CD4-positive, alpha-beta T cell treated with Interleukin-10 for 1 hour (primary cell): Measurements from ENCODE around the gene INKA2.
"Not testable (repeated sequence)": the region's sequence is repeated elsewhere in the genome, so short reads cannot be mapped to it uniquely, and the experiment has no call there.

Source experiments
- DNase-seq: peaks from one replicate; pipeline ENCODE4 v3.0.0-alpha.2; 2020

INKA2 gene

DNA sequence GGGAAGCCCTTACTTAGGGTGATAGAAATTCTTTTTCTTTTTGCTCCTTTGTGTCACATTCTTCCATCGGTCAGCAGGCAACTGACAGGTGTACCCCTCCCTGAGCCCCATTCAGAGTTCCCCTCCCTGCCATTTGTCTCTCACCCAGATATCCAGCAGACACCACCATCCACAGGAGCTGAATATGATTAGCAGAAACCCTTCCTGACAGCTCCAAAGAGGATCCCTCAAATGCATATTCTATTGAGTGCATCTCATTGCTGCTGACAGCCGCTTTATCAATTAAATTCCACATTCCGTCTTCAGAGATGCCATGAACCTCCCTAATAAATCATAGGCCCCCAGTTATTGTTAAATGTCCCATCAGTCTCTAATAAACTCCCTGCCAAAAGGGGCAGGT is 10.4 kb upstream of the INKA2 start:
- DNase-seq = no peak

DNA sequence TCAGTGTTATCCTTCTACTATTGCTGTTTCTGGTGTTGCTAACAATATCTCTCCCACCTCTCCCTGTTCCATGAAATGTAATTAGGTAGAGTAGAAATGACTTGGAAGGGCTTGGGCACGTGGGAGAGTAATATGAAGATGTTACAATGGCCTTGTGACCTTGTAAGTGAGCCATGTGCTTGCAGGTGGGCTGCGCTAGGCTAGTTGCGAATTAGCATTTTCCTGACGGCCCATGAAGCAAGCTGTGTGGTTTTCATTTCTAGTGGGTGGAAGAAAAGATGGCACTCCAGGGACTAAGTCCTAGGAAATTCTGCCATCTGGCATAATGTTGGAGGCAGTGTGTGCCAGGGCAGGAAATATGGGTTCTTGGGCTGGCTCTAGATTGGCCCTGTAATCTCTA is 8.8 kb upstream of the INKA2 start:
- no peak for DNase-seq

DNA sequence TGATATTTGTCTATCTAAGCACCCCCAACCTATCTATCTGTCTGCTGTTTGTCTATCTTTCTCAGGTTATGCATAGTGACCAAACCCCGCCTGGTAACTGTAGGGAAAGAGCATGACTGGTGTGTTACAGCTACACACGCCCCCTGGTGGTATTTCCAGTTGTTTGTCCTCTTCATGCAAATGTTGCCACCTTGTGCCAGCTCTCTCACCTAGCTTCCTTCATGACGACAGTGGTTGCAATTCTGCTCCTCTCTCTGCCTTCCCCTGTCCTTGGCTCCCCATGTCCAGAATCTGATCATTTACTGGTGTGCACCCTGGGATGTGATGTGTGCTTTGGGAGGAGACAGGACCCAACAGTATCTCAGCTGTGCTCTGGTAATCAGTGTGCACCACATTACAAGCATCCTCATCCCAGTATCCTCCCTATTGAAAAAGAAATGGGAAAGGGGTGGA is 8.1 kb upstream of the INKA2 start:
- DNase-seq = peak; percentile 79

DNA sequence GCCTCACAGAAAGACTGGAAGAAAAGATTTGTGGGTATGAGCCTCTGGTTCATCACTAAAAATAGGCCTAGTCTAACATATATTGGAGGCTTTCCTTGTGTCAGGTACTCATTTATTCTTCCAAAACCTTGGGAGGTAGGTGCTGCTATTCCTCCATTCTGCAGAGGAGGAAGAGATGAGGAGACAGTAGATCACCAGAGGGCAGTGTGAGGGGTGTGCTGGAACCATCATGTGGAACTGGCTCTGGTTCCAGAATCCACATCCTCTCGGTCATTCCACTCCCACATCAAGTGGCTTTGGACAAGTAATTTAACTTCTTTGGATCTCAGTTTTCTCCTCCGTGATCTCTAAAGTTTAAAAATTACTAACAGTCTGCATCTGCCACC is 7.4 kb upstream of the INKA2 start:
- no peak for DNase-seq

DNA sequence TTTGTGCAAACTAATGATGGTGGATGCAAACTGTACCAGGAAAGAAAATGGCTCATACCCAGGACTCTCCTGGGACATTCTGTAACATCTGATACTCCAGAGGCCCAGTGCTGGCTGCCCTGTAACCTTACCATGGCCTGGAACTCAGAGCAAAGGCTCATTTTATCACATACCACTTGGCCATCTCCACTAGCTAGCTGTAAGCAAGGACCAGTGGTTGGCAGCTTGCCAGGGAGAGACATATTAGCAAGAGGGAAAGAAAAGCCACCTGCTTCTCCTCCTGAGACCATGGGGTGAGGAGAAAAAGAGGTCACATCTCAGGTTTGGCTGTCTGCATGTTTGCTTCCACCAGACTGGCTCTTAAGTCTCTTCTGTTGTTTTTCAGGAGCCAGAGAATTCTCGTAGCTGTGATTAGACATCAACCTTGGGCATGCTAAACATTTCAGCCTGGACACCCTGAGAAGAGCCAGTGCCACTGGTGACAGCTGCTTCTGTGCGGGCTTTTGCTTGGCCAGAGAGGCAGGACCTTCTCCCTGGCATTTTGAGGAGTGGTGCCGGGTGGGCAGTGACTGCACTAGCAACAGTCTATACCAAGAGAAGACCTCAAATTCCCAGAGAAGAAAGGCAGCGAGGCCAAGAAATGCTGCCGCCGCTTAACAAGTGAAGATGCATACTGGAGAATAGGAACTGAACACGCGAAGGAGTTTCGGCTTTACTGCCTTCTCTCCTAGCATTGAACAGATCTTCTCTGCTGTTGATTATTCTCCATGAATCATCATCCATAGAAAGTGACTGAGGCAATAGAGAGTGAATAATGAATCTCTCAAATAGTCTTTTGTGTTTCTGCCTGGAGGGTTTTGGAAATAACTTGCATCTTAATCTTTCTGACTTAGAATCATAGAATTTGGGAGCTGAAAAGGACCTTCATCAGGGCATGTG is 6.7 kb upstream of the INKA2 start:
- no peak for DNase-seq

DNA sequence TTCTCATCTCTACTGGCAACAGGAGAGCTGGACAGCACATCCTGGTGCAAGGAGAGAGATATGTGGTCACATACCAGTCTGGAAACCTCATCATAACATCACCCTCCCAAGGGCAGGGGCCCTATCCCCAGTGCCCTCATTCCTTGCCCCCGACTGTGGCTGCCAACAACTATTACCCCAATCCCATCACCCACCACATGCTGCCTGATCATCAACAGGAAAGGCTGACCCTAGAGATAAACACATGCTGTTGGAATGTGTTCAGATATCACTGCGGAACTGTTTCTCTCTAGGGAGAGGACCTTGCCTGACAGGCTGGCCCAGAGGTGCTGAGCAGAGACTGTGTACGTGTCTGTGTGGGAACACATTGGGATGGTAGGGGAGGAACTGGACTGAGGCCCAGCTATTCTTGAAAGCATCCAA is 4.5 kb upstream of the INKA2 start:
- DNase-seq = no peak

DNA sequence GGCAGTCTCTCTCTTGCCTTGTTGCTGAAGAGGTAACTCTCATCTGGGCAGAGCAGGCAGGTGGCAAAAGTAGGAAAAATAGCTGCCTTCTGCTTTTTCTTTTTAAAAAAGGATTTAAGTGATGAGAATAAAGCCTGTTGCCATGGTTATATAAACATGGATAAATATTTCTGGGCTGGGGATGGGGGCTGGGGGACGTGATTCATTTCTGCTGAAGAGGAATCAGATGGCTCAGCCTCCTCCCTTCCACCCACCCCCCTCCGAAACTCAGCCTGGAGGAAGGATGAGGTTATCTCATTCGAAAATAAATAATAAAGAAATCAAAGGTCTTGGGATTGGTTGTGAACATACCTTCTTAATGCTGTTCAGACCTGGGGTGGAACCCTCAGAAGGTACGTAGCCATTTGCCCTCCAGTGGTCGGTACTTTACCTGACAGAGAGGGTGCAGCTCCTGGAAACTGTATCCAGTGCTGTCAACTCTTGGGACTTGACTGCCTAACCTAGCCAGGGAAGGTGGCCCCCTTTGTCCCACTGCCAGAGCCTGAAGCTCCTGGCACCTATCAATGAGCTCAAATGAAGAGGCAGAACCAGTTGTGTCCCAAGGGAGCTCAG is 3.8 kb upstream of the INKA2 start:
- DNase-seq = no peak

DNA sequence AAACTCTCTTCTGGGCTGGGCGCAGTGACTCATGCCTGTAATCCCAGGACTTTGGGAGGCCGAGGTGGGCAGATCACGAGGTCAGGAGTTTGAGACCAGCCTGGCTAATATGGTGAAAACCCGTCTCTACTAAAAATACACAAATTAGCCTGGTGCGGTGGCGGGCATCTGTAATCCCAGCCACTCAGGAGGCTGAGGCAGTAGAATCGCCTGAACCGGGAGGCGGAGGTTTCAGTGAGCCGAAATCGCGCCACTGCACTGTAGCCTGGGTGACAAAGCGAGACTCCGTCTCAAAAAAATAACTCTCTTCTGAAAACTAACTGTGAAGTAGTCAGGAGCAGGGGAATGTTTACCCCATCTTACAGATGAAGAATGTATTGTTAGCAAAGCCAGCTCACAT is 3.1 kb upstream of the INKA2 start:
- DNase-seq = not testable (repeated sequence)

DNA sequence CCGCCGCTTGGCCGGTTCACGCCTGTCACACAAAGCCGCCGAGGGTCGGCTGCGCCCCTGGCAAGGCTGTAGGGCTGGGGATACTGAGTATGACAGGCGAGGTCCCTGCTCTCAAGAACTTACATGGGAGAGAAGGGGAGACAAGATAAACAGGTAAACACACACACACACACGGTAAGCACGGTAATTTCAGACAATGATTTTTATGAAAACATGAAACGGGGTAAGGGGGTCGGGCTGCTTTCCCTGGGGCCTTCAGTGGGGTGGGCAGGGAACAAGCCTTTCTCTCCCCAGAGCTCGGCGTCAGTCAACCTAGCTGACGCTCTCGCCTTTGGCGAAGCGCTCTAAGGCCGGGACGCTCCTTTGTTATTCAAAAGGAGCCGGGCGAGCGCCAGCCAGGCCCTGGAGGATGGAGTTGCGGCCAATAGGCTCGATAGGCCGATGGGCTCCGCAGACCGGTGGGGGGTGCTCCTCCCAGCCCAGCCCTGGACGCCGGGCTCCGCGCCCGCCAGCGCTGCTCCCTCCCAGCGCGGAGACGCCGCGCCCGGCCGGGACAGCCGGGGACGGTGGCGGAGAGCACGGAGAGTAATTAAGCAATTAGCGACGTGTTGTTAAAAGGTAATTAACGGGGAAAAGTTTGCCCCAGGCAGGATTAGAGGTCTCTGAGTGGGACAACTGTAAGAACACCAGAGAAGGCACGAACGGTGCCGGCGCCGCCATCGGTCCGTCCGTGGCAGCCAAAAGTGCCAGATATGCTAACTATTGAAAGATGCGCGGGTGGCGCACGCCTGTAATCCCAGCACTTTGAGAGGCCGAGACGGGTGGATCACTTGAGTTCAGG is 950 bp upstream of the INKA2 start:
- DNase-seq = no peak

DNA sequence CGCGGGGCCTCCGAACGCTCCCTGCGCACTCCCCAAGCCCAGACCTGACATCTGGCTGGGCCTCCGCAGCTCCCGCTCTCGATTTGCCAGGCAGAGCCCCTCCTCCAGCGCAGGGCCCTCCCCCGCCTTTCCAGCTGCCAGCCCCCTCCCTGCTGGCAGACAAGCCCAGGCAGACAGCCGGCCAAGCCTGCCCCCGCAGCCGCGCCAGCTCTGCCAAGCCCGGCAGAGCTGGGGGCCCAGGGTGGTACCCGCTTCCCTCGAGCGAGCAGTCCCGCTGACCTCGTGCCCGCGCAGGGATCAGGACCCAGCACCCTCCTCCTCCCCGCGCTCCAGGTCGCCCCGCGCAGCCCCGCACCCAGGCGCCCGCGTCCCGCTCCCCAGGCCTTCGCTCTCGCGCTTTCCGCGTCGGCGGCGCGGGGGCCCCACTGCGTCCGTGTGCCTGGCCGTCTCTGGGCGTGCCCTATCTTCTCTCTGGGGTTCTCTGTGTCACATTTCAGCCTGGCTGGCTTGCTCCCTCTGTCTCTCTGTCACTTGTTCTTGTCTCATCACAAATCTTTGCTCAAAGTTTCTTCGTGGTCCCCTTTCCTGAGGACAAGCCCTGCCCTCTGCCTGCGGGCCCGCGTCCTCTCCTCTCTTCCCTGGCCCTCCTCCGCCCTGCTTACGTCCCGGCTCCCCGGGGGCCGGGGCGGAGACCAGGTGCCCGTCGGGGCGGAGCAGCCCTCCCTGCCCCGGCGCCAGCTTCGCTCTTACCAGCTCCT is 580 bp downstream of the INKA2 start:
- DNase-seq = peak; percentile 53

DNA sequence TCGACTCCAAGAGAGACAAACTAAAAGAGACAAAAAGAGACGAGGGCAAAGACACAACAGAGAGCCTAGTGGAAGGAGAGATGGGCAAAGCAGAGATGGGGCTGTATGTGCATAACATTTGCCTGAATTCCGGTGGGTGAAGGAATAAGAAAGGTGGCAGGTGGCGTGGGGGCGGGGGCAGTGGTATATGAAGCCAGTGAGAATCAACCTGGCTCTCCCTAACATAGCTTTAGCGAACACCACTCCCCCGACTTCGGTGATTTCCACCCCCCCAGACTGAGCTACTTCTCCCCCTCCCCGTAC is 1.1 kb downstream of the INKA2 start:
- no peak for DNase-seq

DNA sequence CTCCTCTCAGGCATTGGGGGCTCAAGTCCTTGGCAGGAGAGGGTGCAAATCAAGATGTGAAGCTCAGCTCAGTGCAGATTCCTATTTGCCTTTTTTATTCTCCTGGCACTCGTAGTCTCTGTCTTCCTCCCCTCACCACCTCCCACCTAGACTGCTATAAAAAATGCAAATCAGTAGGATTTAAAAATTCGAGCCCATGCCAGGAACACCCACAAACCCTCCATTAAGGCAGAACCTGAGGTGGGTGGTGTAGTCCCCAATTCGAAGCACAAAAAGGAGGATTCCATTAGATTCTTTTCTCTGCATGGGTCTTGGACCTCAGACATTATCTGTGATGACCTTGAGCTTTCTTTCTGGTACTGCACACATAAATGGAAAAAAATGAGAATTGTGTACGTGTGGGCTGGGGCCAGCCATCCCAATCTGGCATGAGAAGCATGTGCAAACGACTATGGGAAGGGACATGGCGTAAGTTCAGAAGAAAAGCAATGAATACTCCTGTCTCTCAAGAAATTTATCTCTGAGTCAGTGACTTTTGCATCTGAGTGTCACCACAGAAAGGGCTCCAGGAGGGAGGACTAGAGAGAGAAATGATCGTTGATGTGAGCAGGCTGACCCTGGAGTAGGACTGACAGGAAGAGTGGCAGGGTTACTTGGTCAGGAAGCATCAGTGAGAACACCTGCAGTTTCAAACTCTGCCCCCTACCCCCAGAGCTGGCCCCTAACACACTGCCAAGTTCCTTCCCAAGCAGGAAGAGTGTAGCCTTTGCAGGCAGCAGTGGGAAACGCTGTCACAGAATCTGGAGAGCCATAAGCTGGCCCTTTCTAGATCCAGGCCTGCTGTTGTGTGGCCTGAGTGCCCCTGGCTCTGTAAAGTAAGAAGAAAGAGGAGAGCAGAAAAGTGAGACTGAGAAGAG is 1.7 kb downstream of the INKA2 start:
- no peak for DNase-seq

DNA sequence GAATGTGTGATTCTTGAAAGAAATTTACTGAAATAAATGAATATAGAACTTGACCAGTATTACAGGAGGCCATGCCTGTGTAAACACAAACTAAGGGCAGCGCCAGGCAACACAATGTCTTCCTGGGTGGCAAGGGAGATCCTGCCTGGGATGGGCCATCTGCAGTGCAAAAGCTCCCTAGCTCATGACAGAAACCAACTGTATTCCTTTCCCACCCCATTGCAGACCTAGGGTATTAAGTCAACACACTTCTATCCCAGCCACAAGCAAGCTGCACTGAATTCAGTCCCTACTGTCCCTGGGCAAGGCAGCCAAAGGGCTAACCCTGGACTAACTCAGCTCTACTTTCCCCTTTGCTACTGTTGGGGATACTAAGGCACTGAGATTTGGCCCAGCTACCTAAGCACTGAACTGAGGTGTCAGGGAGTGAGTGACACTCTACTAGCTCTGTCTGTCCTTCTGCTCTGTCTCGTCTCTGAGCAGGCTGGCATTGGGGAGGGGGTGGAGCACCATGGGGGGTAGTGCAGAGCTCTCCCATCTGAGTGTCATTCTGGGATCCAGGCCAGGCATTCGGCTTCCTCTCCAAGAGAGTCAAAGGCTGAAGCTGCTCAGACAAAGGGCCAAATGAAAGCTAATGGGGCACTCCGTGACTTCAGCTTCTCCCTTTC is 2.5 kb downstream of the INKA2 start:
- no peak for DNase-seq

DNA sequence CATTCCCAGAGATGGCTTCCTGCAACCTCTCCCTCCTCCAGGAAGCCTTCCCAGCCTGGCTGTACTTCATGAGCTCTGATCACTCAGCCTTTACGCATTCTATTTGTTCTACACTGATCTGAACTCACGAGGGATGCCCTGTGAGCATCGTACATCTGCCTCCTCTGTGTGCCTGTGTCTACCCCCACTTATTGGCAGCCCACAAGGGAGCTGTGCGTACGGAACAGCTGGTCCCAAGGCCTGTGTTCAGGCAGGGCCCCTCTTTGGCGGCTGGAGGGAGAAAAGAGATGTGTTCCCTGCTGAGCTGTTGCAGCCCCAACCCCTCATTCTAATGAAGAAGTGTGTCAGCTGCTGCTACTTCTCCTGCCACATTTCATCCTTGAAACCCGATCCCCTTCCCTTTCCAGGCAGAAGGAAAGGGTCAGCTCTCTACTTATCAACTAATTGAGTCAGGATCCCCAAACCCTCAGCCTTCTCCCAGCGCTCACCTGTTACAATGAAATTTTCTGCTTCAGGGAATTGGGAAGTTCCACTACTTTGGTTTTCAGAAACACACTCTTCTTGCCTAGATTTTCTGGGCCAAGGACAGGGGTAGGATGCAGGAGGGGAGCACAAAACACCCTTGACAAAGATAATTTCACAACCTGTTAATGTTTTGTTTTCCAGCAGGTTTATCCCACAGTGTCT is 3.2 kb downstream of the INKA2 start:
- DNase-seq = no peak

DNA sequence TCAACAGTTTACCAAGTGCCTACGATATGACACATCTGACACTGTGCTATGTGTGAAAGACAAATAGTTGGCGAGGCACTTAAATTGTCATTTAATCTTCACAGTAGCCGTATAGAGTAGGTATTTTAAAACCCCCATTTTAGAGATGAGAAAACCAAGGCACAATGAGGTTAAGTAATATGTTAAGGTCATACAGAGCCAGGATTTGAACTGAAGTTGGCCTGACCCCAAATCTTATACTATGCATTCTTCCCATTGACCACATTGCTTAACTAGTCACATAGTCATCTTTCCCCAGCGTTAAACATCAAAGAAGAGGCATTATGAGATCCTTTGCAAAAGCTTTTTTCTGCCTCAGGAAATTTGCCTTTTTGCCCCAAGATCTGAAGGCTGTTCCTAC is 3.9 kb downstream of the INKA2 start:
- no peak for DNase-seq

DNA sequence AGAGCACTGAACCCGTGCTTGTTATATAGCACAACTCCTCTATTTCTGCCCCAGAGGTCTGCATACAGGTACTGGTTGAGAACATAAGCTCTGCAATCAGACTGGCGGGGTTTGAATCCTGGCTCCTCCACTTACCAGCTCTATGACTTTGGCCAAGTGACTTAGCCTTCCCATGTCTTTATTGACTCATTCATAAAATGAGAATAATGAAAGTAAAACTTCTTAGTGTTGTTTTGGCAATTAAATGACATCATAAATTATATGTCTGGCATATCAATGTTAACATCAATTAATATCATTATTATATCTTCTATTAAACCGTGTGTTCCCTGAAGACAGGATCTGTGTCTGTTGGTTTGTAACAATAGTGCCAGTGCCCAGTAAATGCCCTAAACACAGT is 4.3 kb downstream of the INKA2 start:
- DNase-seq = no peak

DNA sequence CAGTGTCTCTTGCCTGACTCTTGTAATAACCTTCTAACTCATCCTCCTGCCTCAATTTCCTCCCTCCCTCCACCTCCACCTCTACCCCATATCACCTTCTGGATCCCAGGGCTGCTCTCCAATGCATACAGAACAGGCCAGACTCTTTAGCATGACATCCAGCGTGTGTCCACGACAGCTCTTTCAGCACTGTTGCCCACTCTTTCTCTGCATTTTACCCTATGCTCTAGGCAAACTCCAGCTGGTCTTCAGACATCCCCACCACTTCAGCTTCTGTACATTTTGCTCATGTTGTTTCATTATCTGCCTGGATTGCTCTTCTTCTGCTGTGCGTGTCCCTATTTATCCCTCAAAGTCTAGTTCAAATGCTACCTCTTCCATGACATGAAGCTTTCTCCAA is 4.8 kb downstream of the INKA2 start:
- DNase-seq = no peak

DNA sequence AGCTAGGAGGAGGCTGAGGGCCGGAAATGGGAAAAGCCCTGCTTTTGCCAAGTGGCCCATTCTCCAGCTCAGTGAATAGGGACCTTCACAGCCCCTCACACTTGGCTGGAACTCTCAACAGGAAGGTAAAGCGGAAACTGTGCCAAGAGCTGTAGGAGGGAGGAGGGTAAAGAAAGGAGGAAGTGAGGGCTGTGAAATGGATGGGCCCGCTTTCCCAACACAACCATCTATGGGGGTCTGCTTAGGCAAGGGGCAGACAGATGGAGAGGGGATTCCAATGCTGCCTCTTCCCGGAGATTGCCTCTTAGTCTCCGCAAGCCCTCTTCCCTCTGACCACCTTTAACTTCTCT is 5.2 kb downstream of the INKA2 start:
- no peak for DNase-seq

DNA sequence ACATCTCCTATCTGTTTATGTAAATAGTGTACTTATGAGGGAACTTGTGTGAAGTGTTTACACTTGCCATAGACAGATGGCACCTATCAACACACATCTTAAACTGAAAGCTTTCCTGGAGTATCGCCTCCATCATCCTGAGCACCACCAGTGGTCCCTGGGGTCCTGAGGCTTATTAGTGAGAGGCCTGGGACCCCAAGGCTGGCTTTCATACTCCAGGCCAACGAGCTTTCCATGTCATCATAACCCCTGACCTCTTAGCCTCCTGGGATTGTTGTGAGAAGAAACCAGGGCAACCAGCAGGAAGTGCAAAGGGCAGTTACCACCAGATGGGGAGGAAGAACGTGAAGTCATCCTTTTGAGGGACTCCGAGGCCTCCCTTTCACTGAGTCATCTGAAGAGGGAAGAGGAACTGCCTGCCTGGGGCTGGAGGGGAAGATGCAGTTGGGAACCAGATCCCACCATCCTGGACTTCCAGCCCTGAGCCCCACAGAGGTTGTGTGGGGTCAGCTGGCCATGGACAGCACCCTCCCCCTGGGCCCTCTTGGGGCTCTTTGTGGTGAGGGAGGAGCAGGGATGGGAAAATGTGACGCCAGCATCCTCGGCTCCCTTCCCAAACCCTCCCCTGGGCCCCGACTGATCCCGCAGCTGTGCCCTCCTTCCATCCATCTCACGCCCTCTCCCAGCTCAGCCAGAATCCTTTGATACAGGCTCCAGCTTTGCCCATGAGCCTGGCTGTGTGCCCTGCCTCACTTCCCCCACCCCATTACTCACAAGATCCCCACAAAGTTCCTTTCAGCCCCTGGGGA is 5.8 kb downstream of the INKA2 start:
- DNase-seq = peak; percentile 21

DNA sequence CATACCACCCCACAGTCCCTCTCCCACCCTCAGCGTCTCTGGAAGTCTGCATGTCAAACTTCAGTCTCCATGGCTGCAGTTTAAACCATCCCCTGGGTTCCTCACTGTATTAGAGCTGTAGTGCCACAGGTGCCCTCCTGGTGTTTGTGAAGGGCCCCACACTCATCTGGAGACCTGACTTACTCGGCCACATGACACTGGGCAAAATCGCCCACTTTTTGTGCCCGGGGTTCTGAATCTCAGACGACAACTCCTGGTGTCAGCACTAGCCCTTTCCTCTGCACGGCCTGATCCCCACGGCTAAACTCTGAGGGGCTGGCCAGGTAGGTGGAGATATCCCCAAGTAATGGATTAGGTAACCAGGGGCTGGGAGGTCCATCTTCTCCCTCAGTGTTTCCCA is 6.5 kb downstream of the INKA2 start:
- DNase-seq = no peak
